HepG2 (cell line): Measurements from ENCODE around the gene FANCL. TPM values are rescaled to one million over a fixed set of nuclear protein-coding genes. Genes with fewer than 3 reads are reported as not detected.
"Not testable (repeated sequence)": the region's sequence is repeated elsewhere in the genome, so short reads cannot be mapped to it uniquely, and the experiment has no call there.

Experiments used
- ATAC-seq: fragments of 200-7000 bp; cut with Tn5 transposase; 3 replicates; pipeline ENCODE4 v1.9.1; 2020; ENCODE audit warnings: mild to moderate bottlenecking, moderate library complexity
- BruUV-seq: library from RNA; stranded (reverse); fragments of 400-500 nt; replicated peaks from 2 replicates; lab custom pipeline; 2021; lab: Mats Ljungman, UMichigan
- CTCF ChIA-PET: fragments of 300-600 bp; formaldehyde crosslinking; extraction: SDS; loops from one replicate; lab custom pipeline; 2021; ENCODE audit warnings: low total read pairs, inconsistent platforms, low intra/inter-chr PET ratio; lab: Yijun Ruan, JAX
- POLR2A ChIA-PET: fragments of 350-600 bp; sonication (Branson Sonifier 250); formaldehyde crosslinking; loops from one replicate; lab custom pipeline; 2020; ENCODE audit warnings: antibody characterized with exemption, inconsistent platforms; lab: Yijun Ruan, JAX
- DNase-seq: peaks from one replicate; pipeline ENCODE4 v3.0.0-alpha.2; 2015; ENCODE audit warnings: low spot score
- FAIRE-seq: peaks from 3 replicates; lab custom pipeline; 2011; peaks lifted over from hg19 to GRCh38; lab: Jason Lieb, UNC
- H2AFZ ChIP-seq: one replicate; pipeline ENCODE4 v1.6.1; 2011; ENCODE audit warnings: low read length, inconsistent platforms
- H3K27ac ChIP-seq: fragments of 300-600 bp; 3 replicates; pipeline ENCODE4 v1.8.0; 2011; ENCODE audit warnings: mixed run types, mild to moderate bottlenecking, mixed read lengths, low read length, inconsistent platforms; ENCODE audit not compliant: insufficient read depth; ENCODE audit errors: extremely low read length
- H3K27me3 ChIP-seq, 2 experiments: fragments of 200-600 bp in 1 of 2; 2 replicates in 1 of 2; 3 replicates in 1 of 2; pipeline versions ENCODE4 v1.6.0 to v1.8.0; 2011; ENCODE audit warnings: low read length in 2 of 2, mild to moderate bottlenecking in 2 of 2, moderate library complexity in 2 of 2, inconsistent platforms in 1 of 2; ENCODE audit not compliant: insufficient read depth in 2 of 2, control insufficient read depth in 1 of 2
- H3K36me3 ChIP-seq, 2 experiments: fragments of 200-600 bp in 1 of 2; replicated peaks in 1 of 2; 2 replicates in 1 of 2; 3 replicates in 1 of 2; pipeline versions ENCODE4 v1.5.1 to v1.8.0; 2011; ENCODE audit warnings: low read length in 2 of 2, inconsistent platforms in 1 of 2; ENCODE audit not compliant: insufficient read depth in 2 of 2, control insufficient read depth in 1 of 2
- H3K4me1 ChIP-seq: 2 replicates; pipeline ENCODE4 v1.5.1; 2012; ENCODE audit warnings: low read length, inconsistent platforms; ENCODE audit not compliant: insufficient read depth
- H3K4me2 ChIP-seq: 2 replicates; pipeline ENCODE4 v1.6.0; 2011; ENCODE audit warnings: low read depth, low read length, inconsistent platforms
- H3K4me3 ChIP-seq, 3 experiments: fragments of 200-600 bp in 1 of 3; sonication (generic), shearing (Covaris generic) in 1 of 3; replicated peaks in 1 of 3; 2 replicates each; pipeline ENCODE4 v1.5.1; 2011 to 2016; ENCODE audit warnings: low read length in 3 of 3, inconsistent platforms in 2 of 3, low read depth in 2 of 3, mild to moderate bottlenecking in 2 of 3, control low read depth in 1 of 3, mixed read lengths in 1 of 3; ENCODE audit not compliant: insufficient read depth in 1 of 3
- H3K79me2 ChIP-seq: one replicate; pipeline ENCODE4 v1.6.1; 2011; ENCODE audit warnings: low read length, inconsistent platforms; ENCODE audit not compliant: insufficient read depth
- H3K9ac ChIP-seq: 2 replicates; pipeline ENCODE4 v1.6.0; 2011; ENCODE audit warnings: mild to moderate bottlenecking, low read depth, low read length, inconsistent platforms; ENCODE audit not compliant: insufficient read depth
- H3K9me3 ChIP-seq: 2 replicates; pipeline ENCODE4 v1.5.1; 2012; ENCODE audit warnings: mild to moderate bottlenecking, low read length
- H4K20me1 ChIP-seq: 2 replicates; pipeline ENCODE4 v1.6.0; 2011; ENCODE audit warnings: inconsistent platforms, mild to moderate bottlenecking, low read length, moderate library complexity; ENCODE audit not compliant: insufficient read depth
- ATF7 ChIP-seq, 2 experiments: fragments of 450-650 bp in 1 of 2; sonication (generic) in 1 of 2; formaldehyde crosslinking in 1 of 2; IDR thresholded peaks; 2 replicates each; pipeline versions ENCODE4 v1.4.0 to v1.6.1; 2016 to 2020; ENCODE audit warnings: antibody characterized with exemption in 1 of 2, mild to moderate bottlenecking in 1 of 2, missing genetic modification reagents in 1 of 2
- NKX3-1 ChIP-seq: sonication (generic); formaldehyde crosslinking; IDR thresholded peaks from 2 replicates; pipeline ENCODE4 v1.5.0; 2020; ENCODE audit warnings: missing genetic modification reagents
- TBX2 ChIP-seq: sonication (generic); formaldehyde crosslinking; IDR thresholded peaks from 2 replicates; pipeline ENCODE4 v1.5.0; 2020; ENCODE audit warnings: missing genetic modification reagents, mild to moderate bottlenecking, borderline replicate concordance
- ZNF224 ChIP-seq: sonication (generic); formaldehyde crosslinking; IDR thresholded peaks from 2 replicates; pipeline ENCODE4 v1.5.0; 2020; ENCODE audit warnings: mild to moderate bottlenecking, missing genetic modification reagents
- ZNF281 ChIP-seq: sonication (generic); formaldehyde crosslinking; IDR thresholded peaks from 2 replicates; pipeline ENCODE4 v1.4.0; 2020; ENCODE audit warnings: missing genetic modification reagents, borderline replicate concordance
- WGBS: methylation state at CpG from one replicate; pipeline ENCODE4 v1.1.6; 2017; ENCODE audit warnings: low lambda C conversion rate; 5-methylcytosine and 5-hydroxymethylcytosine counted together
- in situ Hi-C: cut with HindIII; loops from 2 replicates; pipeline ENCODE4 v1.10.0; 2017; ENCODE audit warnings: low pct_unique_long_range_greater_than_20kb; ENCODE audit not compliant: extremely low pct_ligation_motif_present
- intact Hi-C: fragments of 100-400 bp; cut with micrococcal nuclease; formaldehyde crosslinking; loops from one replicate; pipeline ENCODE4 v1.10.0; 2022; ENCODE audit not compliant: unreplicated experiment
- polyA plus RNA-seq, 8 experiments: library from polyadenylated mRNA; depleted of rRNA in 3 of 8; stranded (reverse) in 7 of 8; unstranded in 1 of 8; fragments of >200 nt; fragmentation: Illumina TruSeq in 4 of 8; extraction: Trizol in 4 of 8; gene quantifications; 2 replicates each; pipeline versions ENCODE4 v1.2.1 to v1.2.3, GENCODE V29; 2011 to 2016; ENCODE audit warnings: low read depth in 4 of 8, missing spikeins in 1 of 8, mixed read lengths in 1 of 8; ENCODE audit not compliant: insufficient read depth in 1 of 8
- total RNA-seq, 5 experiments: library from RNA; depleted of rRNA; stranded (reverse); fragments of >200 nt; fragmentation: Illumina TruSeq; extraction: Trizol; gene quantifications; 2 replicates each; pipeline ENCODE4 v1.2.3, GENCODE V29; 2016; ENCODE audit warnings: low read depth in 1 of 5

Gene FANCL
- total and polyA plus RNA-seq, 2 of the 13 experiments (the other 11 are each of a cell fraction or from before 2014, with no cell fraction given): 40.7 to 66.8 TPM

GRCh38 chr2:58275144-58275543 is 34.0 kb upstream of the FANCL start:
- in situ Hi-C loops: not testable (repeated sequence)

GRCh38 chr2:58271826-58272225 is 30.7 kb upstream of the FANCL start:
- BruUV-seq: no TSS peak
- Histone ChIP-seq H3K27me3 (no peaks in the 10 kb centered on the region; a peak in 1 of 5 replicates), H3K9me3 (no peaks in the 10 kb centered on the region), H2AFZ (no peak overlapping the region), H3K4me1 (peaks cover 4% of the 10 kb centered on the region; the same call in 1 of the 2 replicates), H3K4me3 (no peak overlapping the region), H3K36me3 (no peaks in the 10 kb centered on the region), H4K20me1 (no peaks in the 10 kb centered on the region), H3K9ac (no peak overlapping the region), H3K79me2 (no peaks in the 10 kb centered on the region), H3K27ac (no peak overlapping the region), H3K4me2 (no peak overlapping the region)
- in situ Hi-C loops: no loop called here
- ChIA-PET CTCF (no interaction called here), POLR2A (no interaction called here)
- intact Hi-C loops: no loop called here
- DNase-seq (peak; percentile 7), ATAC-seq (no peak), FAIRE-seq (no peak)
- TF ChIP-seq TBX2 (CRISPR knock-in tag) (no peak), NKX3-1 (no peak), ZNF224 (CRISPR knock-in tag) (no peak), ZNF281 (CRISPR knock-in tag) (no peak)
- 0% methylated on average over 1 of the region's 1 CpG for WGBS

More at GRCh38 chr2:58275144-58275543, 34.0 kb upstream of the FANCL start:
- H2AFZ ChIP-seq; POLR2A ChIA-PET; H3K4me3 ChIP-seq; H3K27me3 ChIP-seq; DNase-seq; FAIRE-seq; H3K27ac ChIP-seq; BruUV-seq; H4K20me1 ChIP-seq; H3K79me2 ChIP-seq; CTCF ChIA-PET; H3K4me2 ChIP-seq; intact Hi-C loops; H3K9me3 ChIP-seq; ATAC-seq; H3K9ac ChIP-seq; H3K4me1 ChIP-seq; H3K36me3 ChIP-seq; TF ChIP-seq ATF7 (CRISPR knock-in tag; IDR thresholded peaks at IDR 0.05): not testable (repeated sequence)
- 38% methylated on average over 3 of the region's 3 CpGs for WGBS
- TF ChIP-seq ATF7 (IDR thresholded peaks at IDR 0.05): peak; percentile 63; the same call in 1 of the 2 replicates
